Suprapubic skin (tissue), 3 donors: Measurements from ENCODE around the gene LRIG1.

Experiments used
- CTCF ChIP-seq, 2 donors: fragments of 200-600 bp in 1 of 2; fragments of 450-650 bp in 1 of 2; sonication (generic) in 1 of 2; IDR thresholded peaks; one replicate each; pipeline ENCODE4 v1.5.1; 2016 to 2019; ENCODE audit warnings: antibody characterized with exemption in 2 of 2, mild to moderate bottlenecking in 1 of 2, moderate library complexity in 1 of 2
- POLR2AphosphoS5 ChIP-seq, 3 donors: sonication (generic); formaldehyde crosslinking; IDR thresholded peaks; one replicate each; pipeline ENCODE4 v1.6.1; 2017; ENCODE audit warnings: antibody characterized with exemption in 3 of 3

DNA sequence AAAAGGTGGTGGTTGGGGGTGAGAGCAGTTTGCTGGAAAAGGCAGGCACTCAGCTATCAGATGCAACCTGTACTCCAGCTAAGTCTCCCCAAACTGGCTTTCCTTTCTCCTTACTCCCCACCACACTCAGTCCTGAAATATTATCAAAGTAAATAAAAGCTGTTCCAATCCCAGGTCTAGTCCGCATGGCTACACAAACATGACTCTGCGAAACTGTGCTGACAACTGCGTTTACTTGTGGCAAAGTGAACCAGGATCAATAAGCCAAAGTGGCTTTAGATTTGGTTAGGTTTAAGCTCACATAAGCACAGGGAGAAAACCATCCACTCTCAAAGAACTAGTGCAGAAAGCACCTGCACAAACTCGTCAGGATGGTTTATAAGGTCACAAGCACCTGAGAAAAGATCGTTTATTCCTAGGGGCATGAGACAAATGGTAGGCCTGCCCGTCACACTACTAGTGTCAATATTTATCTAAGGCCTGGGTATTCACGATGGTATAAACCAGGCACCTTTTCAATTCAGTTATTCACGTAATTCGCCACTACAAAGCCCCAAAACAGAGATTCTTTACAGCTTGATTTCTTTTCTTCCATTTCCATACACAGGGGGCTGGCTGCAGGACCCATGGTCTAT is 25.3 kb downstream of the LRIG1 start:
- no peak for TF ChIP-seq CTCF (IDR thresholded peaks at IDR 0.05)
- TF ChIP-seq POLR2AphosphoS5 (IDR thresholded peaks at IDR 0.05), result no peak
